BLaER1 (cell line): ENCODE data around the gene CDC42SE2.
"Not testable (repeated sequence)": the region's sequence is repeated elsewhere in the genome, so short reads cannot be mapped to it uniquely, and the experiment has no call there.

Source experiments
- H3K27ac ChIP-seq: shearing (Covaris generic); formaldehyde crosslinking; 2 replicates; pipeline ENCODE4 v1.8.1; 2022
- H3K27me3 ChIP-seq: shearing (Covaris generic); formaldehyde crosslinking; 2 replicates; pipeline ENCODE4 v1.8.1; 2022
- H3K36me3 ChIP-seq: shearing (Covaris generic); formaldehyde crosslinking; 2 replicates; pipeline ENCODE4 v1.8.1; 2022
- H3K4me1 ChIP-seq: shearing (Covaris generic); formaldehyde crosslinking; 2 replicates; pipeline ENCODE4 v1.8.1; 2022
- H3K4me2 ChIP-seq: shearing (Covaris generic); formaldehyde crosslinking; 2 replicates; pipeline ENCODE4 v1.8.1; 2022
- H3K4me3 ChIP-seq: shearing (Covaris generic); formaldehyde crosslinking; 2 replicates; pipeline ENCODE4 v1.8.1; 2022
- H3K9ac ChIP-seq: shearing (Covaris generic); formaldehyde crosslinking; 2 replicates; pipeline ENCODE4 v1.8.1; 2022
- H3K9me3 ChIP-seq: shearing (Covaris generic); formaldehyde crosslinking; 2 replicates; pipeline ENCODE4 v1.8.1; 2022
- H4K20me1 ChIP-seq: shearing (Covaris generic); formaldehyde crosslinking; 2 replicates; pipeline ENCODE4 v1.8.1; 2022
- Cebpa-rat ChIP-seq: shearing (Covaris generic); IDR thresholded peaks from 2 replicates; pipeline ENCODE4 v1.8.1; 2022

Gene CDC42SE2

GRCh38 chr5:131305138-131305689 is 41.4 kb downstream of the CDC42SE2 start:
- Histone ChIP-seq H3K9ac (no peak overlapping the region), H3K9me3 (peaks cover 51% of the 10 kb centered on the region), H3K36me3 (peaks cover 23% of the 10 kb centered on the region), H4K20me1 (peaks cover 40% of the 10 kb centered on the region), H3K4me1 (no peaks in the 10 kb centered on the region), H3K4me3 (no peak overlapping the region), H3K4me2 (no peak overlapping the region), H3K27ac (no peak overlapping the region), H3K27me3 (no peaks in the 10 kb centered on the region)
- TF ChIP-seq Cebpa-rat, result no peak

GRCh38 chr5:131305906-131306305 is 42.1 kb downstream of the CDC42SE2 start:
- TF ChIP-seq Cebpa-rat, result no peak
- Histone ChIP-seq H3K9me3 (peaks cover 48% of the 10 kb centered on the region), H3K4me3 (no peak overlapping the region), H4K20me1 (peaks cover 40% of the 10 kb centered on the region), H3K4me1 (no peaks in the 10 kb centered on the region), H3K36me3 (peaks cover 21% of the 10 kb centered on the region), H3K4me2 (no peak overlapping the region), H3K27ac (no peak overlapping the region), H3K9ac (no peak overlapping the region), H3K27me3 (no peaks in the 10 kb centered on the region)

- not testable (repeated sequence) for H3K4me1 ChIP-seq, H3K4me3 ChIP-seq, H3K4me2 ChIP-seq, H3K9ac ChIP-seq, H3K27me3 ChIP-seq, H3K27ac ChIP-seq
- Histone ChIP-seq H4K20me1 (peaks cover 54% of the 10 kb centered on the region), H3K36me3 (peaks cover 38% of the 10 kb centered on the region), H3K9me3 (peaks cover 31% of the 10 kb centered on the region)
These were observed 48.5 kb downstream of the CDC42SE2 start for GRCh38 chr5:131312235-131312772.

- TF ChIP-seq Cebpa-rat, result no peak
- Histone ChIP-seq H3K27me3 (no peaks in the 10 kb centered on the region), H4K20me1 (peaks cover 62% of the 10 kb centered on the region), H3K36me3 (peaks cover 75% of the 10 kb centered on the region), H3K4me1 (no peaks in the 10 kb centered on the region), H3K4me2 (no peak overlapping the region), H3K27ac (no peak overlapping the region), H3K4me3 (no peak overlapping the region), H3K9ac (no peak overlapping the region), H3K9me3 (peaks cover 62% of the 10 kb centered on the region)
These were observed 52.2 kb downstream of the CDC42SE2 start for GRCh38 chr5:131316026-131316425.

- Histone ChIP-seq H3K4me3 (no peak overlapping the region), H3K9ac (no peak overlapping the region), H3K27ac (no peak overlapping the region), H3K4me1 (no peaks in the 10 kb centered on the region), H3K4me2 (no peak overlapping the region), H4K20me1 (peaks cover 62% of the 10 kb centered on the region), H3K27me3 (no peaks in the 10 kb centered on the region), H3K9me3 (peaks cover 70% of the 10 kb centered on the region), H3K36me3 (peaks cover 83% of the 10 kb centered on the region)
- TF ChIP-seq Cebpa-rat, result no peak
These were observed 53.0 kb downstream of the CDC42SE2 start for GRCh38 chr5:131316822-131317221.

GRCh38 chr5:131318455-131318854 is 54.6 kb downstream of the CDC42SE2 start:
- no peaks in the 10 kb centered on the region for H3K27me3 ChIP-seq
- TF ChIP-seq Cebpa-rat, result no peak
- no peak overlapping the region for H3K9ac ChIP-seq
- no peak overlapping the region for H3K4me3 ChIP-seq
- H4K20me1 ChIP-seq, result peaks cover 60% of the 10 kb centered on the region
- no peak overlapping the region for H3K4me2 ChIP-seq
- H3K9me3 ChIP-seq, result peaks cover 71% of the 10 kb centered on the region
- no peaks in the 10 kb centered on the region for H3K4me1 ChIP-seq
- no peak overlapping the region for H3K27ac ChIP-seq
- H3K36me3 ChIP-seq, result peaks cover 88% of the 10 kb centered on the region

- no peaks in the 10 kb centered on the region for H3K4me1 ChIP-seq
- TF ChIP-seq Cebpa-rat, result no peak
- no peak overlapping the region for H3K4me2 ChIP-seq
- no peak overlapping the region for H3K4me3 ChIP-seq
- no peak overlapping the region for H3K9ac ChIP-seq
- no peak overlapping the region for H3K27ac ChIP-seq
- no peaks in the 10 kb centered on the region for H3K27me3 ChIP-seq
- peaks cover 41% of the 10 kb centered on the region for H4K20me1 ChIP-seq
- peaks cover 86% of the 10 kb centered on the region for H3K36me3 ChIP-seq
- H3K9me3 ChIP-seq, result peaks cover 71% of the 10 kb centered on the region
These were observed 57.2 kb downstream of the CDC42SE2 start for GRCh38 chr5:131321066-131321465.

GRCh38 chr5:131322926-131323325 is 59.1 kb downstream of the CDC42SE2 start:
- Histone ChIP-seq H3K27ac (no peak overlapping the region), H3K9ac (no peak overlapping the region), H3K4me1 (no peaks in the 10 kb centered on the region), H3K27me3 (no peaks in the 10 kb centered on the region), H4K20me1 (peaks cover 36% of the 10 kb centered on the region), H3K9me3 (peaks cover 57% of the 10 kb centered on the region), H3K4me2 (no peak overlapping the region), H3K36me3 (peaks cover 79% of the 10 kb centered on the region), H3K4me3 (no peak overlapping the region)
- TF ChIP-seq Cebpa-rat, result no peak

GRCh38 chr5:131323378-131323777 is 59.5 kb downstream of the CDC42SE2 start:
- peaks cover 34% of the 10 kb centered on the region for H4K20me1 ChIP-seq
- H3K4me1 ChIP-seq, result no peaks in the 10 kb centered on the region
- no peaks in the 10 kb centered on the region for H3K27me3 ChIP-seq
- peaks cover 55% of the 10 kb centered on the region for H3K9me3 ChIP-seq
- H3K4me2 ChIP-seq, result no peak overlapping the region
- no peak for TF ChIP-seq Cebpa-rat
- H3K36me3 ChIP-seq, result peaks cover 74% of the 10 kb centered on the region
- no peak overlapping the region for H3K9ac ChIP-seq
- no peak overlapping the region for H3K27ac ChIP-seq
- no peak overlapping the region for H3K4me3 ChIP-seq

- Histone ChIP-seq H3K9ac (no peak overlapping the region), H3K27ac (no peak overlapping the region), H4K20me1 (peaks cover 39% of the 10 kb centered on the region), H3K4me2 (no peak overlapping the region), H3K9me3 (peaks cover 55% of the 10 kb centered on the region), H3K4me3 (no peak overlapping the region), H3K4me1 (no peaks in the 10 kb centered on the region), H3K36me3 (peaks cover 74% of the 10 kb centered on the region), H3K27me3 (no peaks in the 10 kb centered on the region)
- no peak for TF ChIP-seq Cebpa-rat
These were observed 60.5 kb downstream of the CDC42SE2 start for GRCh38 chr5:131324303-131324702.
